GM23248 (cell line): ENCODE measurements around the gene NCF2. TPM values are rescaled to one million over a fixed set of nuclear protein-coding genes. Genes with fewer than 3 reads are reported as not detected.

Experiments used
- DNase-seq: peaks from one replicate; pipeline ENCODE4 v3.0.0-alpha.2; 2015
- H2AFZ ChIP-seq: fragments of 200-600 bp; sonication (generic); 2 replicates; pipeline ENCODE4 v1.6.1; 2016; ENCODE audit warnings: antibody characterized with exemption
- H3F3A ChIP-seq: fragments of 200-600 bp; sonication (generic); 2 replicates; pipeline ENCODE4 v1.6.1; 2016; ENCODE audit warnings: mild to moderate bottlenecking, antibody characterized with exemption, mixed run types; ENCODE audit not compliant: insufficient read depth
- H3K27ac ChIP-seq: fragments of 200-600 bp; sonication (generic); 2 replicates; pipeline ENCODE4 v1.5.1; 2016; ENCODE audit warnings: mild to moderate bottlenecking
- H3K27me3 ChIP-seq: fragments of 200-600 bp; sonication (generic); replicated peaks from 2 replicates; pipeline ENCODE4 v1.6.1; 2016; ENCODE audit warnings: mild to moderate bottlenecking; ENCODE audit not compliant: insufficient read depth
- H3K36me3 ChIP-seq: fragments of 200-600 bp; sonication (generic); 2 replicates; pipeline ENCODE4 v1.6.1; 2016; ENCODE audit warnings: low read depth, mild to moderate bottlenecking
- H3K4me1 ChIP-seq: fragments of 200-600 bp; sonication (generic); 2 replicates; pipeline ENCODE4 v1.6.1; 2016; ENCODE audit warnings: mild to moderate bottlenecking; ENCODE audit not compliant: insufficient read depth
- H3K4me2 ChIP-seq: fragments of 200-600 bp; sonication (generic); one replicate; pipeline ENCODE4 v1.6.1; 2016; ENCODE audit warnings: mild to moderate bottlenecking; ENCODE audit not compliant: unreplicated experiment
- H3K4me3 ChIP-seq: fragments of 200-600 bp; sonication (generic); 2 replicates; pipeline ENCODE4 v1.5.1; 2016; ENCODE audit warnings: mild to moderate bottlenecking
- H3K79me2 ChIP-seq: fragments of 200-600 bp; sonication (generic); 2 replicates; pipeline ENCODE4 v1.6.1; 2016; ENCODE audit warnings: mild to moderate bottlenecking; ENCODE audit not compliant: insufficient read depth
- H3K9ac ChIP-seq: fragments of 200-600 bp; sonication (generic); 2 replicates; pipeline ENCODE4 v1.6.1; 2016; ENCODE audit warnings: mild to moderate bottlenecking
- H3K9me2 ChIP-seq: fragments of 200-600 bp; sonication (generic); 2 replicates; pipeline ENCODE4 v1.6.1; 2016; ENCODE audit warnings: mixed run types, mild to moderate bottlenecking, moderate library complexity; ENCODE audit not compliant: insufficient read depth
- H3K9me3 ChIP-seq: fragments of 200-600 bp; sonication (generic); one replicate; pipeline ENCODE4 v1.6.1; 2017; ENCODE audit warnings: low read depth
- H4K20me1 ChIP-seq: fragments of 200-600 bp; sonication (generic); 2 replicates; pipeline ENCODE4 v1.6.0; 2016; ENCODE audit not compliant: insufficient read depth
- EZH2 ChIP-seq: fragments of 200-600 bp; sonication (generic); IDR thresholded peaks from 2 replicates; pipeline ENCODE4 v1.6.1; 2018; ENCODE audit warnings: antibody characterized with exemption, mild to moderate bottlenecking; ENCODE audit not compliant: insufficient read depth, poor library complexity, severe bottlenecking
- EZH2phosphoT487 ChIP-seq: fragments of 200-600 bp; sonication (generic); IDR thresholded peaks from 2 replicates; pipeline ENCODE4 v1.6.1; 2018; ENCODE audit warnings: antibody characterized with exemption, moderate library complexity, mild to moderate bottlenecking, low read depth; ENCODE audit not compliant: insufficient read depth
- WGBS, 2 experiments: methylation state at CpG; one replicate each; pipeline ENCODE4 v1.1.6; 2015 to 2017; ENCODE audit warnings: low lambda C conversion rate in 2 of 2, low coverage in 1 of 2; ENCODE audit errors: missing lambda C conversion rate in 2 of 2; 5-methylcytosine and 5-hydroxymethylcytosine counted together
- in situ Hi-C: fragments of 300-500 bp; cut with MboI; formaldehyde crosslinking; loops from 2 replicates; pipeline ENCODE4 v1.15.0; 2020
- polyA plus RNA-seq: library from polyadenylated mRNA; unstranded; fragments of >200 nt; fragmentation: Nextera tagmentation; extraction: Ambion mirVana; gene quantifications from 2 replicates; pipeline ENCODE4 v1.2.1, GENCODE V29; 2016
- total RNA-seq: library from RNA; depleted of rRNA; stranded (reverse); fragments of >200 nt; shearing (Covaris generic); gene quantifications from 2 replicates; pipeline ENCODE4 v1.2.3, GENCODE V29; 2014; rRNA removed

Gene NCF2
- total RNA-seq (not detected in 2 replicates), polyA plus RNA-seq (0.28 and 0.41 TPM in 2 replicates)

GRCh38 chr1:183590244-183591191 is at the start of gene NCF2:
TSS of gene NCF2 (minus strand) at chr1:183590459. CDS start at chr1:183590329, 130 bp downstream.
- no peak within 1 kb of the TSS for H3K4me2 ChIP-seq
- H3F3A ChIP-seq = no peaks in the 10 kb centered on the region
- 0 out of 2 replicates have a peak within 1 kb of the TSS, but pooled peaks have one; percentile 45 for H2AFZ ChIP-seq
- no peaks in the 10 kb centered on the region for H3K36me3 ChIP-seq
- H3K9me2 ChIP-seq = no peaks in the 10 kb centered on the region
- H3K27ac ChIP-seq = no peak within 1 kb of the TSS
- DNase-seq = peak; percentile 42
- no peaks in the 10 kb centered on the region for H3K79me2 ChIP-seq
- no peaks in the 10 kb centered on the region for H3K27me3 ChIP-seq
- in situ Hi-C loops = no loop called here
- H3K9ac ChIP-seq = no peak within 1 kb of the TSS
- TF ChIP-seq EZH2phosphoT487 (no peak), EZH2 (no peak)
- H3K4me3 ChIP-seq = no peak within 1 kb of the TSS
- H4K20me1 ChIP-seq = no peaks in the 10 kb centered on the region
- WGBS, 2 experiments = 90 to 91% methylated on average over 6 of the region's 6 CpGs
- no peaks in the 10 kb centered on the region for H3K9me3 ChIP-seq
- H3K4me1 ChIP-seq = no peaks in the 10 kb centered on the region

GRCh38 chr1:183638649-183639387 is 48.6 kb upstream of the NCF2 start:
- H2AFZ ChIP-seq = no peak overlapping the region
- in situ Hi-C loops = no loop called here
- no peaks in the 10 kb centered on the region for H3K9me2 ChIP-seq
- no peaks in the 10 kb centered on the region for H3K36me3 ChIP-seq
- no peaks in the 10 kb centered on the region for H4K20me1 ChIP-seq
- H3K79me2 ChIP-seq = peaks cover 76% of the 10 kb centered on the region
- no peak overlapping the region for H3K27ac ChIP-seq
- H3K9me3 ChIP-seq = no peaks in the 10 kb centered on the region
- no peaks in the 10 kb centered on the region for H3K27me3 ChIP-seq
- H3K4me3 ChIP-seq = no peak overlapping the region
- no peak for DNase-seq
- no peak overlapping the region for H3K9ac ChIP-seq
- 92 to 93% methylated on average over 7 of the region's 7 CpGs for WGBS, 2 experiments
- peak overlapping the region; percentile 96 for H3K4me2 ChIP-seq
- peaks cover 15% of the 10 kb centered on the region for H3K4me1 ChIP-seq
- TF ChIP-seq EZH2phosphoT487 = no peak
- no peak for TF ChIP-seq EZH2
- H3F3A ChIP-seq = peaks cover 12% of the 10 kb centered on the region

GRCh38 chr1:183636783-183637182 is 46.5 kb upstream of the NCF2 start:
- 39 to 41% methylated on average over 5 of the region's 5 CpGs for WGBS, 2 experiments
- peak overlapping the region; percentile 88 for H2AFZ ChIP-seq
- peaks cover 90% of the 10 kb centered on the region for H3K79me2 ChIP-seq
- H4K20me1 ChIP-seq = no peaks in the 10 kb centered on the region
- peaks cover 32% of the 10 kb centered on the region for H3F3A ChIP-seq
- peak overlapping the region; percentile 96 for H3K4me2 ChIP-seq
- H3K9me3 ChIP-seq = no peaks in the 10 kb centered on the region
- H3K27ac ChIP-seq = peak overlapping the region; percentile 79; the same call in 1 of the 2 replicates
- no peaks in the 10 kb centered on the region for H3K9me2 ChIP-seq
- peak; percentile 9 for DNase-seq
- no peaks in the 10 kb centered on the region for H3K27me3 ChIP-seq
- H3K4me1 ChIP-seq = peaks cover 18% of the 10 kb centered on the region
- H3K36me3 ChIP-seq = 0 out of 2 replicates have a peak, but pooled peaks cover 1% of the 10 kb centered on the region
- peak overlapping the region; percentile 96 for H3K4me3 ChIP-seq
- in situ Hi-C loops = no loop called here
- TF ChIP-seq EZH2phosphoT487 (no peak), EZH2 (no peak)
- peak overlapping the region; percentile 78 for H3K9ac ChIP-seq

- no peak for DNase-seq
- Histone ChIP-seq H3K27ac (peak overlapping the region; percentile 79), H3K4me2 (peak overlapping the region; percentile 96), H2AFZ (peak overlapping the region; percentile 88), H3K4me1 (peaks cover 22% of the 10 kb centered on the region), H3K9me3 (no peaks in the 10 kb centered on the region), H3K36me3 (0 out of 2 replicates have a peak, but pooled peaks cover 3% of the 10 kb centered on the region), H3K9ac (peak overlapping the region; percentile 78), H3K4me3 (peak overlapping the region; percentile 96), H3K79me2 (peaks cover 90% of the 10 kb centered on the region), H3K27me3 (no peaks in the 10 kb centered on the region), H4K20me1 (no peaks in the 10 kb centered on the region), H3K9me2 (no peaks in the 10 kb centered on the region), H3F3A (peaks cover 35% of the 10 kb centered on the region)
- in situ Hi-C loops = no loop called here
- 4 to 5% methylated on average over 15 of the region's 15 CpGs for WGBS, 2 experiments
- TF ChIP-seq EZH2 (no peak), EZH2phosphoT487 (no peak)
These were observed 46.0 kb upstream of the NCF2 start for GRCh38 chr1:183636334-183636682.
